Colon (tissue), 2 donors: Measurements from ENCODE around the gene ELF2.
"Not testable (repeated sequence)": the region's sequence is repeated elsewhere in the genome, so short reads cannot be mapped to it uniquely, and the experiment has no call there.

ENCODE experiments used
- FAIRE-seq: peaks from 2 replicates; lab custom pipeline; 2012; peaks lifted over from hg19 to GRCh38; lab: Jason Lieb, UNC
- donor health status: control.
- donor health status: control.

The ELF2 gene

GRCh38 chr4:139077567-139078355 lies 99.3 kb downstream of the ELF2 start:
- FAIRE-seq = peak; percentile 57

- no peak for FAIRE-seq
Observed at GRCh38 chr4:139076016-139076744, 100.8 kb downstream of the ELF2 start.

- no peak for FAIRE-seq
Observed at GRCh38 chr4:139060591-139060990, 116.4 kb downstream of the ELF2 start.

GRCh38 chr4:139059026-139059425 lies 118.0 kb downstream of the ELF2 start:
- FAIRE-seq = not testable (repeated sequence)

GRCh38 chr4:139054791-139055505 lies 122.1 kb downstream of the ELF2 start:
- no peak for FAIRE-seq

GRCh38 chr4:139053909-139054308 lies 123.1 kb downstream of the ELF2 start:
- no peak for FAIRE-seq

GRCh38 chr4:139050446-139050845 lies 126.6 kb downstream of the ELF2 start:
- FAIRE-seq = no peak

- no peak for FAIRE-seq
Observed at GRCh38 chr4:139048026-139048425, 129.0 kb downstream of the ELF2 start.

- FAIRE-seq = no peak
Observed at GRCh38 chr4:139044291-139044690, 132.7 kb downstream of the ELF2 start.

GRCh38 chr4:139042981-139043460 lies 134.0 kb downstream of the ELF2 start:
- FAIRE-seq = no peak

GRCh38 chr4:139038874-139039443 lies 138.1 kb downstream of the ELF2 start:
- FAIRE-seq = no peak

GRCh38 chr4:139036885-139037284 lies 140.1 kb downstream of the ELF2 start:
- FAIRE-seq = no peak

GRCh38 chr4:139035650-139036049 lies 141.4 kb downstream of the ELF2 start:
- no peak for FAIRE-seq

GRCh38 chr4:139030614-139031235 lies 146.3 kb downstream of the ELF2 start:
- no peak for FAIRE-seq

- not testable (repeated sequence) for FAIRE-seq
Observed at GRCh38 chr4:139029866-139030363, 147.1 kb downstream of the ELF2 start.

GRCh38 chr4:139028191-139028661 lies 148.8 kb downstream of the ELF2 start:
- no peak for FAIRE-seq

- no peak for FAIRE-seq
Observed at GRCh38 chr4:139027776-139028175, 149.2 kb downstream of the ELF2 start.

GRCh38 chr4:139025841-139026240 lies 151.2 kb downstream of the ELF2 start:
- no peak for FAIRE-seq

- no peak for FAIRE-seq
Observed at GRCh38 chr4:139024686-139025085, 152.3 kb downstream of the ELF2 start.

- FAIRE-seq = no peak
Observed at GRCh38 chr4:139022835-139023234, 154.2 kb downstream of the ELF2 start.

- FAIRE-seq = not testable (repeated sequence)
Observed at GRCh38 chr4:139021071-139021470, 155.9 kb downstream of the ELF2 start.

- FAIRE-seq = no peak
Observed at GRCh38 chr4:139020384-139020783, 156.6 kb downstream of the ELF2 start.
